Urothelium cell line (cell line): ENCODE data around the gene IMMP2L.

ENCODE experiments used
- DNase-seq: peaks from one replicate; pipeline ENCODE4 v3.0.0; 2011; ENCODE audit warnings: low spot score, mixed read lengths
- FAIRE-seq: peaks from 2 replicates; lab custom pipeline; 2011; peaks lifted over from hg19 to GRCh38; lab: Jason Lieb, UNC

Gene IMMP2L

DNA sequence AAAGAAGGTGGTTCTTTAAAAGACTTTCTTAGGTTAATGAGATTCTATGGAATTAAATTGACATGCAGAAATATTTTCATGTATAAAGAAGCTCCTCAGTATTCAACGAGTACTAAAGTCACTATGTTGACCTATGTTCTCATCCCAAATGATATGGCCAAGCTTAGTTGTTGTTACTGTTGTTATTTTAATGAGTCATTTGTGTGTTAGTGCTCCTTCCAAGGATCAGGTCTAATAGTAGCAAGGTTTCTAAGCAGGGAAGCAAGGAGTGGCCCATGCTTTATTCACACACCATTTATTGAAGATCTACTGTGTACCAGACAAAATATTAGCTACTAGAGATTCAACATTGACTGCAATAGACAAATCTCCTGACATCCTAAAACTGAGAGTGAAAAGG lies 429.5 kb downstream of the IMMP2L start:
- DNase-seq (no peak), FAIRE-seq (no peak)

DNA sequence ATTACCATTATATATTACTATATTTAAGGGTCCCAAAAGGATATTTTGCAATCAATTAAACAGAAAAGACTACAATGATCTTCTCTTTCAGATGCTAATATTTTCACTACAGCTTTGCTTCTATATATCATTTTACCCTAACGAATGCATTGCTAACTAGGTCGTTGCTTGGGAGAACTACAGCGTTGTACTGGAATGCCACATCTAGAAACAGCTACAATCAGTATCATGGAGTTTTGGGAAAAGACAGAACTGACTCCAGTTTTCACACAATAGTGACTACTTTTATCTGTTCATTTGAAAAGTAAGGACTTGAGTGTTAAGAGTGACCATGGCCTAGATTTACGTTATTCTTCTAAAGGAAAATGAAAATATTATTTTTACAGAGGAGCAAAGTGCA lies 432.9 kb downstream of the IMMP2L start:
- DNase-seq (no peak), FAIRE-seq (no peak)

DNA sequence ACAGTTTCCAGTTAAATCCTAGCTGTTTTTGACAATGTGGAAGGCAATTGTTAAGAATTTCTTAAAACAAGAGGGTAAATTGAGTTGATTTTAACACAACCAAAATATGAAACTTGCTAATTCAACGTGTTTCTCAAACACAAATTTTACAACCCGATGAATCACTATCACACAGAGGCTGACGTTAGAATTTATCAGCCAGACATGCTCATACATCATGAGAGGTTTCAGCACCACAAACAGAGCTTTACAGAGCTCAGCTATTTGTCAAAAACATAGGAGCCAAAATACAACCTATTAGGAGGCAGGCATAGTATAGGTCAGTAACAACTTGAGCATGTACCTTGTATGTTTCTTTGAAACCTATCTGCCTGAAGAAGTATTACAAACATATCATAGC lies 435.3 kb downstream of the IMMP2L start:
- FAIRE-seq (no peak), DNase-seq (peak; percentile 14)

GRCh38 chr7:111115966-111116365 lies 446.3 kb downstream of the IMMP2L start:
- DNase-seq, result no peak
- no peak for FAIRE-seq

DNA sequence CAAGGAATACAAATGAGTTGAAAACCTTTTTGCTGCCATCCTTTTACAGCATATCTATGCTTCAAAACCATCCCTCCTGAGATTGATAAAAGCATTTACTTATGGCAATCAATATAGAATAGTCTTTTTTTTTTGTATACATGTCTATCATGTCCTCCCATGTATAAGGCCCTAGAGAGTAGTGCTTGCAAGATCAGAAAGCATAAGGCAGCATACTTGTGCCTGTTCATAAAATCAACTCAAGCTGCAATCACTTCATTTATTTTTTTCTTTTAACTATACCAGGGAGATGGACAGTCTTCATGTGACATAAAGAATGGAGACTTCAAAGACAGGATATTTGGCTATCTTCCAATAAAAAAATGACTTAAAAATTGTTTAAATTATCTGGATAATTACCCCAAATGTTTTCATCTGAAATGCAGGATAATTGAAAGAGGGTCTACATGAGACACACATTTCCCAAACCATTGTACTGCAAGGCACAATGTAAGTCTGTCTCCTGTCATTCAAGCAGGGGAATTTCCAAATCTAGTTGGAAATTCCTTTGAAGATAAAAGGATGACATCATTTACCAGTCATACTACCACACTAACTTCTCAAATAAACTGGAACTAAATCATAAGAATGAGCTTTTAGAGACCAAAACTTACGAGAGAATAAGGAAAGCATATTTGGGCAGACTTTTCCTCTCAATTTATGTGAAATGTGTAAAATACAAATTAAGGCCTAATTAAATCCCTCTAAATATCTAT lies 448.9 kb downstream of the IMMP2L start:
- peak; percentile 25 for DNase-seq
- no peak for FAIRE-seq

DNA sequence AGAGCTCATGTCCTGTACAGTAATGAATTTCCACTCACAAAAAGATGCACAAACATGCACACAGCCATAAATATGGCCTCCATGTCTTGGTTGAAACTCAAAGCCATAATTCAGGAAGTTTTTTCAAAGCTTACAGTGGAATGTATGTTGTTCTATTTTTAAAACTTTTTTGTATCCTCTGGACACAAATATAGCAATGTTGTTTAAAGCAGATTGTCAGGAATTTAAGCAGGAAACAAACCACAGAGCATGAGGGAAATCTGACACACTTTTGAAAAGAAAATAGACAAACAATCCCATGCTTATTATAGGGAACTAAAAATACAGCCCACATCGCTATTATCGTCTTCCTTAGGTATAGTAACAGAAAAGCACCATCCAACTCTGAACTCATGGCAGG lies 449.9 kb downstream of the IMMP2L start:
- DNase-seq (no peak), FAIRE-seq (no peak)

GRCh38 chr7:111108496-111108895 lies 453.8 kb downstream of the IMMP2L start:
- no peak for FAIRE-seq
- DNase-seq, result no peak

DNA sequence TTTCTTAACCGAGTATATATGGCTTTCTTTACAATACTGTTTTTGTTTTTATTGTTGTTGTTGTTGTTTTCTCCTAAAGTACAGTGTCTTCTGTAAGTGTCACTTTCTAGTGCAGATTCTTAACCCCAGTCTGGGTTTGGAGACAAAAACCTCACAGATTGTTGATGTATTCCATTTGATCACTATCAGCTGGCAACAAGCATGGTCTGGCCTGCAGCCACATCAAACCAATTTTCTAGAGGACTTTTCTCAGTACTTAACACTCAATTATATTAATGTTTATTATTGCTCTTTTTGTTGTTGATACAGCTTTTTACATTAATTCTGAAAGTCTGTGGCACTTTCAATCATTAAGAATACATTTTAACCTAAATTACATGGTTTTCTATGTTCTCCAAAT lies 454.3 kb downstream of the IMMP2L start:
- DNase-seq, result no peak
- no peak for FAIRE-seq

DNA sequence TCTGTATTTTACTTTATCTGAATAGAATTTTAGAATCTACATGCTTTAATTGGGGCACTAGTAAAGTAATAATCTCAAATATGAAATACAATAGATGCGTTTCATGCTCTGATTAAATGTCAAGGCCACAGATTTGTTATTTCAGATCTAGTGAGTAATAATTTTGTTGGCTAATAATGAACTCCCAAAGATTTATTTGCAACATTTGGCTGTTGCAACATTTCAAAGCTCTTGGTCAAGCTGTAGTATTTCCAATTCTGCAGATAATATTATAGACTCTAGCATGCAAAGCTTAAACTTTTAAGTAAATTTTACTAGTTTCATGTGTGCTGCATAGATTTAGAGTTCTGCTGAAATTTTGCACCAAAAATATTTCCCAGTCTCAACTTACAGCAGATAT lies 454.7 kb downstream of the IMMP2L start:
- FAIRE-seq (no peak), DNase-seq (no peak)

- FAIRE-seq, result no peak
Observed at GRCh38 chr7:111105269-111105668, 457.0 kb downstream of the IMMP2L start.

DNA sequence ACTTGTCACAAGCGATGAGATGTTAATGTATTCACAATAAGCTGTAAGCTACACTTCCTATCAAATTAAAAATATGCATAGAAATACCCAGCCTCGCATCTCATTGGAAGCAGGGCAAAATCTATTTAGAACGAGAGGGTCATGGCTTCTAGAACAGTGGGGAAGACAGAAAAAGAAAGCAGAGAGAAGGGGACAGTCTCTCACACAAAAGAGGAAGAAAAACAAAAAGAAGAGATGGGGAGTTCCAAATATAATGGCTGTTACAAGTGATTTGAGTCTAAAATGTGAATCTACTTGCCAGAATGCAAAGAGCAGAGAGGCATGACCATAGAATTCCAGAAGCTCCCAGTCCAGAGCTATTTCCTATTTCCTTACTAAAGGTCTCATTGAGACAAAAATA lies 457.6 kb downstream of the IMMP2L start:
- no peak for FAIRE-seq

More at GRCh38 chr7:111105269-111105668, 457.0 kb downstream of the IMMP2L start:
- DNase-seq, result no peak

DNA sequence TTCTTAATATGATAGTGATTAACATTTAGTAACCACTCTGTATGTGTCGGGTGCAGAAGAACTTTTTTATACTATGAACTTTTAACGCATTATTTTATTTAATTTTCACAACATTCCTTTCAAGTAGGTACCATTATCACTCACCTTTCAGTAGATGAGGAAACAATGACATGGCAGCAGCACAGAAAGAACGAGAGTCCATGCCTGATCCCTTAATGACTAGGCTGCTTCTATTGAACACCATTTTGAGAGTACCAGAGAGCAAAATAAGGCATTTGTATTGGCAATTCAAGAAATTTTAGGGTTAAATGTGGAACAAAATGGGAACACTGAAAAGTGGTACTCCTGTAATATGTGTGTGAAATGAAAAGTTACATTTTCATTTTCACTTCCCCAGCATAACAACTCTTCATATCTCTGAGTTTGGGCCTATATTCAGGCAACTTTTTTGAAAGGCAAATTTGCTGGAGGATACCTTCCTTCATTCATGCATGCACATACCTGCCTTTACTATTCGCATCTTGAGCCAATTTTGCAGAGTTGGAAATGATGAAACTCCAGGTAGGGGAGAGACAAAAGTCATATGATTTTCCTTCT lies 458.5 kb downstream of the IMMP2L start:
- DNase-seq, result no peak
- no peak for FAIRE-seq

More for the DNA sequence above, 457.6 kb downstream of the IMMP2L start:
- no peak for DNase-seq

GRCh38 chr7:111103136-111103535 lies 459.2 kb downstream of the IMMP2L start:
- FAIRE-seq, result no peak
- DNase-seq, result no peak

- FAIRE-seq, result no peak
- DNase-seq, result no peak
Observed at GRCh38 chr7:111101856-111102646, 460.2 kb downstream of the IMMP2L start.

- FAIRE-seq, result no peak
Observed at GRCh38 chr7:111098926-111099250, 463.4 kb downstream of the IMMP2L start.

DNA sequence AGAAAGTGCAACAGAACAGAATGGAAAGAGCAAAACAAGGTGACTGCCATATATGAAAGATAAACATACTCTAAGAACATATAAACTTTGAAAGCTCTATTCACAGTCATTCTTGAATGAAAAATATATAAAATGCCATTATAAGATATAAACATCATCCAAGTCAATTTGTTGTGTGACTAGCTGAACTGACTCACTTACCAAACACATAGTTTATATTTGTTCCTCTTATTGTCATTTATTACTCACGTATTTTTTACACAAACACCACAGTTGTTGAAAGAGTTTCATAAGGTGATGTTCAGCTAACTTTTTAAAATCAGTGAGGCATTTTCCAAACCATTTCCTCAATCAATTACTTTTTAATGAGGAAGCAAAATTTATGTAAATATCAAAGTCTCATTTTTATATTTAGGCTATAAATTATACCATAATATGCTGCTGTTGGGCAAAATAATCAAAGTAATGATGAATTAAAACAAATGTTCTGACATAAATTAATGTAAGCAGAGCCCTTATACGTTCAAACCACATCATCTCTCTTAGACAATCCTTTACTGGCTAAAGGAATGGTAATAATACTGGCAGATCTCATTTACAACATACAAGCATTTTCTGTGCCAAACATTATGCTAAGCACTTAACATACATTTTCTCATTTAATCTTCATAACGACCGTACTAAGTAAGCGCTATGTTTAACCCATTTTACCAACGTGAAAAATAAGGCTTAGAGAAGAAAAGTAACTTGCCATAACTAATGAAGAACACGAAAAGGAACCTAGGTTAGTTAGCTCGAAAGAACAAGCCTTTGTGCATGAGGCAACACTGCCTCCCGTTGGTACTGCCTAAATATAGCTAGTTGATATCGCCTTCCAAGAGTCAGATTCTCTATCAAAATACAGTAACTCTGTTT lies 464.0 kb downstream of the IMMP2L start:
- DNase-seq (no peak), FAIRE-seq (no peak)

More at GRCh38 chr7:111098926-111099250, 463.4 kb downstream of the IMMP2L start:
- no peak for DNase-seq

- DNase-seq (no peak), FAIRE-seq (no peak)
Observed at GRCh38 chr7:111096997-111097396, 465.3 kb downstream of the IMMP2L start.

GRCh38 chr7:111094419-111094818 lies 467.9 kb downstream of the IMMP2L start:
- DNase-seq (no peak), FAIRE-seq (no peak)

GRCh38 chr7:111093496-111093895 lies 468.8 kb downstream of the IMMP2L start:
- DNase-seq, result no peak
- no peak for FAIRE-seq

GRCh38 chr7:111092406-111093236 lies 469.7 kb downstream of the IMMP2L start:
- FAIRE-seq (no peak), DNase-seq (no peak)
